Kidney (tissue), 14 donors: Measurements from ENCODE around the gene PRKAR2A. TPM values are rescaled to one million over a fixed set of nuclear protein-coding genes. Genes with fewer than 3 reads are reported as not detected.
"Not testable (repeated sequence)": the region's sequence is repeated elsewhere in the genome, so short reads cannot be mapped to it uniquely, and the experiment has no call there.

Experiments used
- DNase-seq, 5 donors: peaks; one replicate each; pipeline ENCODE4 v3.0.0-alpha.2; 2013 to 2020
- FAIRE-seq: peaks from 2 replicates; lab custom pipeline; 2012; peaks lifted over from hg19 to GRCh38; lab: Jason Lieb, UNC
- H3K27ac ChIP-seq, 2 donors: one replicate each; pipeline ENCODE4 v1.7.0; 2013; ENCODE audit warnings: low read depth in 2 of 2, low read length in 2 of 2, inconsistent platforms in 1 of 2
- H3K27me3 ChIP-seq: one replicate; pipeline ENCODE4 v1.7.1; 2013; ENCODE audit warnings: low read length, inconsistent platforms; ENCODE audit not compliant: control insufficient read depth, insufficient read depth
- H3K36me3 ChIP-seq, 3 donors: one replicate each; pipeline versions ENCODE4 v1.7.0 to v1.7.1; 2013; ENCODE audit warnings: low read length in 3 of 3, control low read depth in 1 of 3, inconsistent platforms in 1 of 3; ENCODE audit not compliant: insufficient read depth in 3 of 3, control insufficient read depth in 2 of 3
- H3K4me1 ChIP-seq, 3 donors: one replicate each; pipeline versions ENCODE4 v1.7.0 to v1.7.1; 2013; ENCODE audit warnings: low read length in 3 of 3, inconsistent platforms in 1 of 3, low read depth in 1 of 3; ENCODE audit not compliant: control insufficient read depth in 2 of 3, insufficient read depth in 2 of 3
- H3K4me3 ChIP-seq, 3 donors: one replicate each; pipeline versions ENCODE4 v1.7.0 to v1.8.1; 2013; ENCODE audit warnings: low read length in 3 of 3, control low read depth in 1 of 3, inconsistent platforms in 1 of 3
- H3K9ac ChIP-seq, 3 donors: one replicate each; pipeline versions ENCODE4 v1.7.0 to v1.7.1; 2013; ENCODE audit warnings: low read length in 3 of 3, control low read depth in 1 of 3, inconsistent platforms in 1 of 3
- H3K9me3 ChIP-seq, 3 donors: one replicate each; pipeline versions ENCODE4 v1.7.0 to v1.7.1; 2013; ENCODE audit warnings: low read length in 3 of 3, control low read depth in 1 of 3, inconsistent platforms in 1 of 3; ENCODE audit not compliant: control insufficient read depth in 2 of 3, insufficient read depth in 1 of 3
- intact Hi-C: fragments of 100-400 bp; cut with DNase I; formaldehyde crosslinking; loops from one replicate; pipeline ENCODE4 v1.11.1; 2022
- polyA plus RNA-seq: library from polyadenylated mRNA; stranded (reverse); fragments of 350-450 nt; fragmentation: Illumina TruSeq; extraction: RNeasy Lipid Tissue Mini Kit (QIAGEN cat#74804); gene quantifications from one replicate; pipeline ENCODE4 v1.2.3, GENCODE V29; 2014; ENCODE audit warnings: low read depth, low replicate concordance; ENCODE audit not compliant: insufficient read depth
- total RNA-seq: library from RNA; stranded (reverse); fragmentation: NEBNext Ultra II Directional; extraction: Animal tissue kit (Norgen Biotek cat#: 25700); gene quantifications from one replicate; pipeline ENCODE4 v1.2.1, GENCODE V29; 2021
- TF ChIP-seq, protein P1 (sequence below): IDR thresholded peaks from 3 replicates; pipeline ENCODE4 v1.5.1; 2012; ENCODE audit warnings: mild to moderate bottlenecking, moderate library complexity, borderline replicate concordance; ENCODE audit not compliant: insufficient read depth; ENCODE audit errors: extremely low read depth
- donor health status: control.
- donor health status: control.
- donor health status: control.
- donor health status: control.
- donor health status: control.
- donor health status: DM: yes; HTN: yes; CAD: no.
- donor health status: Normal renal cell carcinoma (clear cell type).

Gene PRKAR2A
- total and polyA plus RNA-seq, 2 donors from 2014 or later: 10.4 to 49.9 TPM

DNA sequence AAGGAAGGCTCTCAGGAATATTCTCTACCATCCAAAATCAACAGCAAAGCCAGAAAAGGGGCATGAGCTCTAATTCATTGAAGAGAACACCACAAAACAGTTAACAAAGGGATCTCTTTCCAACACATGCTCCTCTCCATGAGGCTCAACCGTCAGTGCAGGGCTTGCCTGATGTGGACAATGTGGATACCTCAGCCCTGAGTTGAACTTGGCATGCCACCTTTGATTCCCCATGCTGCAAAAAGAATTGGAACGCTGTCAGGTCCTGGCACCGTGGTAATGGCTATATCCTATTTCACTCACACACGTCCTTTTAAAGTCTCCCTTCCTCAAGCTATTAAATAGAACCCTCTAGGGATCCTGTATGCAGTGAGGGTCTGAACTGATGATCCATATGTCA lies 100.0 kb downstream of the PRKAR2A start:
- H3K9ac ChIP-seq: no peak overlapping the region
- TF ChIP-seq, protein P1, sequence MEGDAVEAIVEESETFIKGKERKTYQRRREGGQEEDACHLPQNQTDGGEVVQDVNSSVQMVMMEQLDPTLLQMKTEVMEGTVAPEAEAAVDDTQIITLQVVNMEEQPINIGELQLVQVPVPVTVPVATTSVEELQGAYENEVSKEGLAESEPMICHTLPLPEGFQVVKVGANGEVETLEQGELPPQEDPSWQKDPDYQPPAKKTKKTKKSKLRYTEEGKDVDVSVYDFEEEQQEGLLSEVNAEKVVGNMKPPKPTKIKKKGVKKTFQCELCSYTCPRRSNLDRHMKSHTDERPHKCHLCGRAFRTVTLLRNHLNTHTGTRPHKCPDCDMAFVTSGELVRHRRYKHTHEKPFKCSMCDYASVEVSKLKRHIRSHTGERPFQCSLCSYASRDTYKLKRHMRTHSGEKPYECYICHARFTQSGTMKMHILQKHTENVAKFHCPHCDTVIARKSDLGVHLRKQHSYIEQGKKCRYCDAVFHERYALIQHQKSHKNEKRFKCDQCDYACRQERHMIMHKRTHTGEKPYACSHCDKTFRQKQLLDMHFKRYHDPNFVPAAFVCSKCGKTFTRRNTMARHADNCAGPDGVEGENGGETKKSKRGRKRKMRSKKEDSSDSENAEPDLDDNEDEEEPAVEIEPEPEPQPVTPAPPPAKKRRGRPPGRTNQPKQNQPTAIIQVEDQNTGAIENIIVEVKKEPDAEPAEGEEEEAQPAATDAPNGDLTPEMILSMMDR: no peak
- peaks cover 0 to 6% (median 0%) of the 10 kb centered on the region in 3 donors for H3K4me1 ChIP-seq
- intact Hi-C loops: no loop called here
- DNase-seq (no peak), FAIRE-seq (no peak)
- peaks cover 0 to 10% (median 0%) of the 10 kb centered on the region in 3 donors for H3K36me3 ChIP-seq
- no peaks in the 10 kb centered on the region for H3K9me3 ChIP-seq
- H3K27ac ChIP-seq: peak overlapping the region; percentile 9 to 59
- H3K27me3 ChIP-seq: no peaks in the 10 kb centered on the region
- H3K4me3 ChIP-seq: no peak overlapping the region

DNA sequence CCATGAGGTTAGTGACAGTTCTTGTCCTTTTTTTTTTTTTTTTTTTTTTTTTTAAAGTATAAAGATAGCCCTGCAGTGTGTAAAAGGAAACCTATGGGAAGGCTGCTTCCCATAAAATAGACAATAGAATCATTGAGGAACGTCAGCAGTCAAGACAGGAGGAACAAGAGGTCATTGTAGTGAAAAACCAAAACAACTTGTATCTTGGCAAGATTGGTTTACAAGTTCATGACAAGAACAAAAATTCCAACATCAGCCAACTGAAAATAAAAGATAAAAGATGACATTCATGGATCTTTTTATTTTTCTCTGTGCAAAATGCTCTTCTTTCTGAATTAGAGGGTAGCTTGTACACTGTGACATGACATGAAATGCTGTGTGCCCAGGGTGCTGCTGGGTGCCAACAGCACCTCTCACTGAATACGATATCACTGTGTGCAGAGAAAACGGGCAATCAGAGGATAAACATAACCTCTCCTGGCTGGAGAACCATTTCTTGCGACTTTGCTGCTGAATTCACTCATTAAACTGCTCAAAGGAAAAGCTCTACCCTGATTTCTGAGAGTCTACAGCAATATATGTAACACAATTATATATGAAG lies 100.6 kb downstream of the PRKAR2A start:
- Histone ChIP-seq H3K9me3 (no peaks in the 10 kb centered on the region), H3K27me3 (no peaks in the 10 kb centered on the region), H3K27ac (peak overlapping the region; percentile 9 to 59), H3K36me3 (peaks cover 0 to 8% (median 0%) of the 10 kb centered on the region in 3 donors), H3K4me3 (no peak overlapping the region), H3K9ac (no peak overlapping the region), H3K4me1 (peaks cover 0 to 6% (median 0%) of the 10 kb centered on the region in 3 donors)
- no peak for FAIRE-seq
- intact Hi-C loops: no loop called here
- TF ChIP-seq, protein P1: no peak
- no peak for DNase-seq

DNA sequence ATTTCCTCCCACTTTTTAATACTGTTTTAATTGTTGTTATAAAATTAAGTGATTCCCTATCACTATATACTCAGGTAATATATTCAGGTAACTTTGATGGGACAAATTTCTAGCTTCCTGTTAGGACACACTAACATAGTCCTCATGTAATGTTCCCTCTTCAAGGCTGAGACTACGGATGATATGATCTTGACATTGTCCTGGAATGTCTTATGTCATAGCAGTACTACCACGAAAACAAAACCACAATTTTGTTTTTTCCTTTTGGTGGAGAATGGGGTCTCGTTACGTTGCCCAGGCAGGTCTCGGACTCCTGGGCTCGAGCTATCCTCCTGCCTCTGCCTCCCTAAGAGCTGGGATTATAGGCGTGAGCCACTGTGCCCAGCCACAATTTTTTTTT lies 103.9 kb downstream of the PRKAR2A start:
- FAIRE-seq: no peak

DNA sequence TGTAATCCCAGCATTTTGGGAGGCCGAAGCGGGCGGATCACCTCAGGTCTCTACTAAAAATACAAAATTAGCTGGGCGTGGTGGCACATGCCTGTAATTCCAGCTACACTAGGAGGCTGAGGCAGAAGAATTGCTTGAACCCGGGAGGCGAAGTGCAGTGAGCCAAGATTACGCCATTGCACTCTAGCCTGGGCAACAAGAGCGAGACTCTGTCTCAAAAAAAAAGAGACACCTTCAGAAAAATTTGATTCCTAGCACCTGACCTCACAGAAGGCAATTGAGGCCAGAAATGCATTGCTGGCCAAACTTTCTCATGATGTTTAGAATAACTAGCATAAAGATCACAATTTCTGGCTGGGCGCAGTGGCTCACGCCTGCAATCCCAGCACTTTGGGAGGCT lies 106.4 kb downstream of the PRKAR2A start:
- H3K36me3 ChIP-seq, FAIRE-seq, H3K4me3 ChIP-seq, H3K9me3 ChIP-seq, H3K27me3 ChIP-seq, H3K27ac ChIP-seq, H3K9ac ChIP-seq, DNase-seq, intact Hi-C loops: not testable (repeated sequence)
- H3K4me1 ChIP-seq: peaks cover 0 to 26% (median 19%) of the 10 kb centered on the region in 3 donors

More for the DNA sequence above, 103.9 kb downstream of the PRKAR2A start:
- H3K4me1 ChIP-seq: peaks cover 0 to 23% (median 12%) of the 10 kb centered on the region in 3 donors
- intact Hi-C loops: no loop called here
- H3K27ac ChIP-seq: no peak overlapping the region
- TF ChIP-seq, protein P1: no peak
- no peaks in the 10 kb centered on the region for H3K36me3 ChIP-seq
- DNase-seq: no peak
- no peak overlapping the region for H3K9ac ChIP-seq
- no peaks in the 10 kb centered on the region for H3K9me3 ChIP-seq
- H3K27me3 ChIP-seq: no peaks in the 10 kb centered on the region
- no peak overlapping the region for H3K4me3 ChIP-seq
